Measurements from ENCODE around the gene CCDC201.
"Not testable (repeated sequence)": the region's sequence is repeated elsewhere in the genome, so short reads cannot be mapped to it uniquely, and the experiment has no call there.

CCDC201 gene

GRCh38 chr7:45878457-45879144 lies 5.7 kb upstream of the CCDC201 start:
- in situ Hi-C loops (cut with MboI; ENCODE audit: low sequenced_read_pairs): no loop called here

DNA sequence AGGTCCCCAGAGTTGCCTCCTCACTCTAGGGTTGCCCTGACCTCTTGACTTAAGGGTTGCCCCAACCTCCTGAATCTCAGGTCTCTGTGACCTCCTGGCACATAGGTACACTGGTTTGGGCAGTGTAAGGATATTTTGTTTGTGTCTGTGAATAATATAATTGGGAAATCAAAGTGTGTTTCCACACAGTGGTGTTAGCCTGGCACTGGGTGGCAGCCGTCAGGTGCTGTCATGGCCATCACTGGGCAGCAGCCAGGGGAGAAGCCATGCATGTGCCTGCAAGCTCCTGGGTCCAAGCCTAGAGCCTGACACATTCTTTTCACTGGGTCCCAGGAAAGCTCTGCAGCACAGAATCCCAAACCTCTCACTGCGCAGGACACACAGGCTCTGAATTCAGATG lies 3.6 kb upstream of the CCDC201 start:
- in situ Hi-C loops (cut with MboI; ENCODE audit: low sequenced_read_pairs): no loop called here

- in situ Hi-C loops (cut with MboI; ENCODE audit: low sequenced_read_pairs): loop anchor here (25.0 kb wide), 2 partner anchors 212 to 712 kb away; partner anchors contain the start of gene RAMP3
Observed at GRCh38 chr7:45874408-45875131, 1.7 kb upstream of the CCDC201 start.

- in situ Hi-C loops (cut with MboI; ENCODE audit: low sequenced_read_pairs): loop anchor here (25.0 kb wide), 2 partner anchors 211 to 711 kb away; partner anchors contain the start of gene RAMP3
Observed at GRCh38 chr7:45873355-45873754, 473 bp upstream of the CCDC201 start.

DNA sequence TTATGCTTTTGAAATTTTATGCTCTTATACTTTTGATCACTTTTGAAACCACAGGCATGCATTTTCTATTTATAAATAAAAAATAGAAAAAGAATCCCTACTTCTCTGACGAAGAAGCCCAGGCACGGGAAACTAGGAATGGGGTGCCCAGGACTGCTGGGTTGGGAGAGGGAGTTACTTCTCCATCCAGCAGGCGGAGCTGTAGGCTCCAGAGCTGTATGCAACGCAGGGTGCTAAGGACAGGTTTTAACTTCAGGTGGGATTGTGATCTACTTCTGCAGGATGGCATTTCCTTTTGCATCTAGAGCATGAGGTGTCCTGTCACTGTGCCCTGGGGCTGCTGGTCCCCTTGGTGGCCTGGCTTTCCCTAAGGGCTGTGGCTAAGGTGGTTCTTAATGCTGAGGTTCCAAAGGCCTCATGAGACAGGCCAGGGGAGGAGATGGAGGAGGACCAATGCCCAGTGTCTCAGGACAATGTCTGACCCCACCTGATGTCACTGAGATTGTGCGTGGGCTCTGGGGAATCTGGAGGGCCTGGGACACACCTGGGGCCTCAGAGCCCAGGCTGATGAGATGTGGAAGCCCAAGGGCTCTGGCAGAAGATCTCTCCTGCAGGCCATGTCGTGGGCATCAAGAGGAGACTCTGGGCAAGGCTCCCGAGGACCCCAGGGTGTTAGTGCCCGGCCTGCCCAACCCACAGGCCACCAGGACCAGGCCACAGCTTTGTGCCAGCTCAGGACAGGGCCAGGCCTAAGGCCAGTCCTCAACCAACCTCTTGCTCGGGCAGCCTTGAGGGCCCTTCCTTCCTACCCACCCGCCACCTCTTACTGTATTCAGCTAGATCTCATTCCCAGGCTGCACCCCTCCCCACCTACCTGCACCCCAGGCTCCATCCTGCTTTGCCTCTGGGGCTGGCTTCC lies 507 bp downstream of the CCDC201 start:
- in situ Hi-C loops (cut with MboI; ENCODE audit: low sequenced_read_pairs): loop anchor here (25.0 kb wide), 2 partner anchors 210 to 710 kb away; partner anchors contain the start of gene RAMP3

DNA sequence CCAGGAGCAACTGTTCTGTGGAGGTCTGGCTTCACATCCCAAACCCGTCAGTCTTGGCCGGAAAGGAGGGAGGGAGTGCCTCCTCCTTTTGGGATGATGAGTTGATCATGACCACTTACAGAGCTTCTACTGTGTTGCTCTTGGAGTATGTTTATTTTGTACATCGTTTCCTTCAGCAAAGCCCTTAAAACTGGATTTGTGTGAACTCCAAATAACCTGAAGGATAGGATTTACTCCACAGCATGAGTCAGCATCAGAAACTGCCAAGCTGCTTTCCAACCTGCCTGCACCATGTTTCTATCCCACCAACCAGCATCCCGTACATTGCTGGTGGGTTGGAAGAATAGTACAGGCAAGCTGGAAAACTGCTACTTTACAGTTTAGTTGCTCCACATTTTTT lies 3.5 kb downstream of the CCDC201 start:
- in situ Hi-C loops (cut with MboI; ENCODE audit: low sequenced_read_pairs): loop anchor here (25.0 kb wide), 2 partner anchors 207 to 707 kb away; partner anchors contain the start of gene RAMP3

GRCh38 chr7:45867471-45867870 lies 5.4 kb downstream of the CCDC201 start:
- in situ Hi-C loops (cut with MboI; ENCODE audit: low sequenced_read_pairs): loop anchor here (25.0 kb wide), 2 partner anchors 205 to 705 kb away; partner anchors contain the start of gene RAMP3

- in situ Hi-C loops (cut with MboI; ENCODE audit: low sequenced_read_pairs): loop anchor here (25.0 kb wide), 2 partner anchors 204 to 704 kb away; partner anchors contain the start of gene RAMP3
Observed at GRCh38 chr7:45865594-45866410, 7.1 kb downstream of the CCDC201 start.

- in situ Hi-C loops (cut with MboI; ENCODE audit: low sequenced_read_pairs): loop anchor here (25.0 kb wide), 2 partner anchors 201 to 701 kb away; partner anchors contain the start of gene RAMP3
Observed at GRCh38 chr7:45863715-45864114, 9.2 kb downstream of the CCDC201 start.

DNA sequence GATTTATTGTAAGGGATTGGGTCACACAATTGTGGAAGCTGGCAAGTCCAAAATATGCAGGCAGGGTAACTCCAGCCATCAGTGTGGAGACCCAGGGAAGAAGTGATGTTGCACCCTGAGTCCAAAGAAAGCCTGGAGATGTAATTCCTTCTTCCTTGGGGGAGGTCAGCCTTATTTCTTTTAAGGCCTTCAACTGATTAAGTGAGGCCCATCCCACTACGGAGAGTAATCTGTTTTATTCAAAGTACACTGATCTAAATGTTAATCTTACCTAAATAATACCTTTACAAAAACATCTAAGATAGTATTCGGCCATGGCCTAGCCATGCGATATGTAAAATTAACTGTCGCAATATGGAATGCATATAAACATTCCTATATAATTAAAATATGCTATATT lies 16.0 kb downstream of the CCDC201 start:
- in situ Hi-C loops (cut with MboI; ENCODE audit: low sequenced_read_pairs): loop anchor here (25.0 kb wide), 2 partner anchors 195 to 695 kb away; partner anchors contain the start of gene RAMP3

DNA sequence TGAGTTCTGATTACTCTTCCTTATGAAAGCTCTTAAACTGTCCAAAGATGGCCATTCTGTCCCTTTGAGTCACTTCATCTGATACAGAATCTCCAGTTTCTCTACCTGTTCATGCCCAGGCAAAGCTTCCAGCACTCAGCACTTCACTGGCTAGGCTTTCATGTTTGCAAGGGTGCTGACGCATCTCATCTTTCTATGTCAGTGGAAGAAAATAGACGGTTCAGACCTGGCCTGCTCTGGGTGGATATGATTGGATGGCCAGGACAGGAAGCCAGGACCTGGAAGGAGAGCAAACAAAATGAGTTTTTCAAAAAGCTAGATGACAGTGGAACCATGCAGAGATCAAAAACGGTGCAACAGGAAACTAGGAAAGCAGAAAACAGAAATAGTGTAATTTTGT lies 17.2 kb downstream of the CCDC201 start:
- in situ Hi-C loops (cut with MboI; ENCODE audit: low sequenced_read_pairs): loop anchor here (25.0 kb wide), 2 partner anchors 193 to 693 kb away; partner anchors contain the start of gene RAMP3

DNA sequence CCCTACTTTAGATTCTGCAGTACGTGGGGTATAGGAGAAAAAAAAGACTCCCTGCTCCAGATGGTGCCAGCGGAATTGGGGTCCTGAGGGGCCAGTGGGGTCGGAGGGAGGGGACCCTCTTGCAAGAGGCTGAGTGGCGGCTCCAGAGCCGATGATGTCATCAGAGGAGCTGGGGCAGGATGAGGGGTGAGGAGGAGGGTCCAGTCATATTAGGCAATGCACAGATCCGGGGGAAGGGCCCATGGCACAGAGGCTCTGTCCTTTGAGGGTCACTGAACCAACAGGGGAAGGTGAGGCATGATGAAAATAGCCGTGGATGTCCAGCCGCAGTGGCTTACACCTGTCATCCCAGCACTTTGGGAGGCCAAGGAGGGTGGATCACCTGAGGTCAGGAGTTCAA lies 19.4 kb downstream of the CCDC201 start:
- in situ Hi-C loops (cut with MboI; ENCODE audit: low sequenced_read_pairs): loop anchor here (25.0 kb wide), 2 partner anchors 191 to 691 kb away; partner anchors contain the start of gene RAMP3

GRCh38 chr7:45852984-45853383 lies 19.9 kb downstream of the CCDC201 start:
- in situ Hi-C loops (cut with MboI; ENCODE audit: low sequenced_read_pairs): loop anchor here (25.0 kb wide), 2 partner anchors 191 to 691 kb away; partner anchors contain the start of gene RAMP3

DNA sequence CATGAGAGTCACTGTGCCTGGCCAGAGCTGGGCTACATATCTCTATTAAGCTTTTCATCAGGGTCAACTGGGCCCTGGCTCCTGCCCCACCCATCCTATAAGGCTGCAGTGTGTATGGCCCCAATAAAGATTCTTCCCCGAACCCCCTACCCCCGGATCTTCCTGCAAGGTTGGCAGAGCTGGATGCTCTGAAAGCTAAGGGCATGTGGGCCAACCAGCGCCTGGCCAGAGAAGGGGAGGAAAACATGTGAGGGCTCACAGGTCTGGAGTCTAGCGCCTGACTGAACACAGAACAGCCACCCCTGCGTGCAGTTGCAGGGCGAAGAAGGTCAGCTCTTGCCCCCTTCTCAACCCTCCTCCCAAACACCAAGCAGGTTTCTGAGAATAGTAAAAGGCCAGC lies 24.1 kb downstream of the CCDC201 start:
- in situ Hi-C loops (cut with MboI; ENCODE audit: low sequenced_read_pairs): not testable (repeated sequence)

DNA sequence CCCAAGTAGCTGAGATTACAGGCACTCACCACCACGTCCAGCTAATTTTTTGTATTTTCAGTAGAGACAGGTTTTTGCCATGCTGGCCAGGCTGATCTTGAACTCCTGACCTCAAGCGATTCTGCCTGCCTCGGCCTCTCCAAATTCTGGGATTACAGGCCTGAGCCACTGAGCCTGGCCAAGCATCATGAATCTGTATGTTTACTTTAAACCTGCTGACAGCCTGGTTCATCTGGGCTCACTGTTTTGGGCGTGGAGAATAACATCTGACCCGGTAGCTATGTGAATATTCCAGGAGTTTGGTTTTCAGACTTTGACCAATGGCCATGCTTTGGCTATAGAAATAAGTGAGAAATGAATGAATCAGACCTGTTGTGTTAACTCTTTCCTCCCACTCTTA lies 26.3 kb downstream of the CCDC201 start:
- in situ Hi-C loops (cut with MboI; ENCODE audit: low sequenced_read_pairs): not testable (repeated sequence)

GRCh38 chr7:45841926-45842717 lies 30.8 kb downstream of the CCDC201 start:
- in situ Hi-C loops (cut with MboI; ENCODE audit: low sequenced_read_pairs): not testable (repeated sequence)

DNA sequence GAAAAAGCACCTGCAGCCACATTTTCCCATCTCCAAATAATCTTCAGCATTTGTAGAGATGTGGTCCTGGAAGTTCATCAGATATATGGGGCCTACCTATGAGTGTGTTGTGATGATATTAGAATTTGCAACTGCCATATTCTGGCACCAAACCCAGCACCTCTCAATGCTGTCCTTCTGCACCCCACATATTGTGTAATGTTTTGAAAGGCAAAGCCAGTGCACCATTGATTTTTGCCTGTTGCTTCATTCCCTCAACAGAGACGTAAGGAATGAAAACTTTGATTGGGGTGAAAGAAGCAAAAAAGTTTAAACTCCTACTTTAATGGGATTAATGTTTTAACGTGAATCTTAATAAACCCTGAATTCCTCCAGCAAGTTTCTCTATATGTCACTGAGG lies 34.0 kb downstream of the CCDC201 start:
- in situ Hi-C loops (cut with MboI; ENCODE audit: low sequenced_read_pairs): not testable (repeated sequence)

GRCh38 chr7:45832433-45833177 lies 40.3 kb downstream of the CCDC201 start:
- in situ Hi-C loops (cut with MboI; ENCODE audit: low sequenced_read_pairs): not testable (repeated sequence)
